HepG2 (cell line): ENCODE results near the gene TMX2. TPM values are rescaled to one million over a fixed set of nuclear protein-coding genes. Genes with fewer than 3 reads are reported as not detected.

Source experiments
- FOXA3 ChIP-seq: IDR thresholded peaks from 2 replicates; pipeline ENCODE4 v1.6.1; 2016; ENCODE audit warnings: missing genetic modification reagents, missing compliant biosample characterization
- FOXM1 ChIP-seq: sonication (generic); formaldehyde crosslinking; IDR thresholded peaks from 2 replicates; pipeline ENCODE4 v1.5.0; 2020; ENCODE audit warnings: missing genetic modification reagents
- FOXP1 ChIP-seq, 2 experiments: fragments of 450-650 bp in 1 of 2; IDR thresholded peaks; 2 replicates each; pipeline ENCODE4 v1.6.1; 2017 to 2018; ENCODE audit warnings: antibody characterized with exemption in 1 of 2
- GATAD1 ChIP-seq: IDR thresholded peaks from 2 replicates; pipeline ENCODE4 v1.6.1; 2016; ENCODE audit warnings: missing genetic modification reagents, missing compliant biosample characterization
- MIXL1 ChIP-seq: IDR thresholded peaks from 2 replicates; pipeline ENCODE4 v1.6.1; 2016
- MYC ChIP-seq: sonication (generic); formaldehyde crosslinking; IDR thresholded peaks from 2 replicates; pipeline ENCODE4 v1.9.0; 2021; ENCODE audit warnings: missing genetic modification reagents, borderline replicate concordance
- NPAS2 ChIP-seq: sonication (generic); formaldehyde crosslinking; IDR thresholded peaks from 2 replicates; pipeline ENCODE4 v1.8.0; 2022; ENCODE audit warnings: mild to moderate bottlenecking, missing genetic modification reagents, borderline replicate concordance
- NR2F6 ChIP-seq, 2 experiments: IDR thresholded peaks; 2 replicates each; pipeline ENCODE4 v1.6.1; 2016; ENCODE audit warnings: antibody characterized with exemption in 1 of 2, mild to moderate bottlenecking in 1 of 2
- SOX13 ChIP-seq, 3 experiments: fragments of 450-650 bp in 1 of 3; sonication (generic) in 1 of 3; formaldehyde crosslinking in 1 of 3; IDR thresholded peaks in 2 of 3; conservative IDR thresholded peaks in 1 of 3; 2 replicates each; pipeline versions ENCODE4 v1.5.0 to v1.6.1; 2016 to 2020; ENCODE audit warnings: antibody characterized with exemption in 1 of 3, mild to moderate bottlenecking in 1 of 3, missing compliant biosample characterization in 1 of 3, missing genetic modification reagents in 1 of 3, moderate library complexity in 1 of 3
- TCF7 ChIP-seq: sonication (generic); IDR thresholded peaks from 2 replicates; pipeline ENCODE4 v1.6.1; 2016; ENCODE audit warnings: antibody characterized with exemption, low read depth
- ZMYM3 ChIP-seq: sonication (generic); formaldehyde crosslinking; IDR thresholded peaks from 2 replicates; pipeline ENCODE4 v1.5.1; 2020; ENCODE audit warnings: mild to moderate bottlenecking, missing genetic modification reagents
- ZNF549 ChIP-seq: sonication (generic); formaldehyde crosslinking; IDR thresholded peaks from 2 replicates; pipeline ENCODE4 v1.5.0; 2020; ENCODE audit warnings: missing genetic modification reagents
- ZNF577 ChIP-seq: sonication (generic); formaldehyde crosslinking; IDR thresholded peaks from 2 replicates; pipeline ENCODE4 v1.4.0; 2020; ENCODE audit warnings: mild to moderate bottlenecking, low read depth, missing genetic modification reagents, borderline replicate concordance
- ZNF619 ChIP-seq: sonication (generic); formaldehyde crosslinking; IDR thresholded peaks from 2 replicates; pipeline ENCODE4 v1.4.0; 2020; ENCODE audit warnings: mild to moderate bottlenecking, missing genetic modification reagents
- ZNF781 ChIP-seq: sonication (generic); formaldehyde crosslinking; IDR thresholded peaks from 2 replicates; pipeline ENCODE4 v1.5.1; 2020; ENCODE audit warnings: borderline replicate concordance, mild to moderate bottlenecking, missing genetic modification reagents; ENCODE audit errors: not compliant biosample characterization
- polyA plus RNA-seq, 8 experiments: library from polyadenylated mRNA; depleted of rRNA in 3 of 8; stranded (reverse) in 7 of 8; unstranded in 1 of 8; fragments of >200 nt; fragmentation: Illumina TruSeq in 4 of 8; extraction: Trizol in 4 of 8; gene quantifications; 2 replicates each; pipeline versions ENCODE4 v1.2.1 to v1.2.3, GENCODE V29; 2011 to 2016; ENCODE audit warnings: low read depth in 4 of 8, missing spikeins in 1 of 8, mixed read lengths in 1 of 8; ENCODE audit not compliant: insufficient read depth in 1 of 8
- total RNA-seq, 5 experiments: library from RNA; depleted of rRNA; stranded (reverse); fragments of >200 nt; fragmentation: Illumina TruSeq; extraction: Trizol; gene quantifications; 2 replicates each; pipeline ENCODE4 v1.2.3, GENCODE V29; 2016; ENCODE audit warnings: low read depth in 1 of 5
- TF ChIP-seq, protein P1 (sequence below): sonication (generic); formaldehyde crosslinking; conservative IDR thresholded peaks from 2 replicates; pipeline ENCODE4 v1.4.0; 2020; ENCODE audit warnings: mild to moderate bottlenecking, missing genetic modification reagents, moderate library complexity
- TF ChIP-seq, protein P2 (sequence below), 2 experiments: fragments of 450-650 bp in 1 of 2; sonication (generic) in 1 of 2; formaldehyde crosslinking; IDR thresholded peaks; 2 replicates each; pipeline versions ENCODE4 v1.5.0 to v1.8.0; 2020 to 2022; ENCODE audit warnings: mild to moderate bottlenecking in 1 of 2, missing genetic modification reagents in 1 of 2
- TF ChIP-seq, protein P3 (sequence below): sonication (generic); formaldehyde crosslinking; IDR thresholded peaks from 2 replicates; pipeline ENCODE4 v1.8.0; 2023; ENCODE audit warnings: mild to moderate bottlenecking, missing genetic modification reagents
- TF ChIP-seq, protein P4 (sequence below): sonication (generic); formaldehyde crosslinking; IDR thresholded peaks from 2 replicates; pipeline ENCODE4 v1.5.0; 2020; ENCODE audit warnings: mild to moderate bottlenecking, missing genetic modification reagents, borderline replicate concordance
- TF ChIP-seq, protein P5 (sequence below): sonication (generic); formaldehyde crosslinking; IDR thresholded peaks from 2 replicates; pipeline ENCODE4 v1.4.0; 2020; ENCODE audit warnings: missing genetic modification reagents

TMX2 gene
- total and polyA plus RNA-seq, 2 of the 13 experiments (the other 11 are each of a cell fraction or from before 2014, with no cell fraction given) = 84.5 to 129 TPM

DNA sequence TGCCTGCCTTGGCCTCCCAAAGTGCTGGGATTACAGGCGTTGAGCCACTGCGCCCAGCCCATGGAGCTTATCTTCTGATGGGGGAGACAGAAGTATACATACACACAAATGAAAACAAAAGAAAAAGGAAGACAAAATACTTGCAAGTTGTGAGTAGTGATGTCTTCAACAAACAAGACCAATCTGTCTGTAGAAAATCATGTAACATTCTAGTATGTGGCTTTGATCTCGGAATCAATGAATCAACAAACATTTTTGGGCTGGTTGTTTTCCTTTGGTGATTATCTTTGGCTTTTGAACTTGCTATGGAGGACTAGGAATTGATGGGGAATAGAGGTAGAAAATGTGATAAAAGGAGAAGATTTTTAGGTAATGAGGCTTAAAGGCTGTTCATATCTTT lies 45.8 kb downstream of the TMX2 start (continued):
- TF ChIP-seq, protein P1, sequence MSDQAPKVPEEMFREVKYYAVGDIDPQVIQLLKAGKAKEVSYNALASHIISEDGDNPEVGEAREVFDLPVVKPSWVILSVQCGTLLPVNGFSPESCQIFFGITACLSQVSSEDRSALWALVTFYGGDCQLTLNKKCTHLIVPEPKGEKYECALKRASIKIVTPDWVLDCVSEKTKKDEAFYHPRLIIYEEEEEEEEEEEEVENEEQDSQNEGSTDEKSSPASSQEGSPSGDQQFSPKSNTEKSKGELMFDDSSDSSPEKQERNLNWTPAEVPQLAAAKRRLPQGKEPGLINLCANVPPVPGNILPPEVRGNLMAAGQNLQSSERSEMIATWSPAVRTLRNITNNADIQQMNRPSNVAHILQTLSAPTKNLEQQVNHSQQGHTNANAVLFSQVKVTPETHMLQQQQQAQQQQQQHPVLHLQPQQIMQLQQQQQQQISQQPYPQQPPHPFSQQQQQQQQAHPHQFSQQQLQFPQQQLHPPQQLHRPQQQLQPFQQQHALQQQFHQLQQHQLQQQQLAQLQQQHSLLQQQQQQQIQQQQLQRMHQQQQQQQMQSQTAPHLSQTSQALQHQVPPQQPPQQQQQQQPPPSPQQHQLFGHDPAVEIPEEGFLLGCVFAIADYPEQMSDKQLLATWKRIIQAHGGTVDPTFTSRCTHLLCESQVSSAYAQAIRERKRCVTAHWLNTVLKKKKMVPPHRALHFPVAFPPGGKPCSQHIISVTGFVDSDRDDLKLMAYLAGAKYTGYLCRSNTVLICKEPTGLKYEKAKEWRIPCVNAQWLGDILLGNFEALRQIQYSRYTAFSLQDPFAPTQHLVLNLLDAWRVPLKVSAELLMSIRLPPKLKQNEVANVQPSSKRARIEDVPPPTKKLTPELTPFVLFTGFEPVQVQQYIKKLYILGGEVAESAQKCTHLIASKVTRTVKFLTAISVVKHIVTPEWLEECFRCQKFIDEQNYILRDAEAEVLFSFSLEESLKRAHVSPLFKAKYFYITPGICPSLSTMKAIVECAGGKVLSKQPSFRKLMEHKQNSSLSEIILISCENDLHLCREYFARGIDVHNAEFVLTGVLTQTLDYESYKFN (CRISPR knock-in tag) = peak; percentile 66; the same call in 1 of the 2 replicates
- TF ChIP-seq MYC (no peak), GATAD1 (no peak), NR2F6 (IDR thresholded peaks at IDR 0.05) (peak; percentile 31; the same call in 1 of the 2 replicates), NR2F6 (CRISPR knock-in tag; IDR thresholded peaks at IDR 0.05) (no peak), SOX13 (IDR thresholded peaks at IDR 0.05) (no peak), SOX13 (CRISPR knock-in tag; conservative IDR thresholded peaks at IDR 0.05 in 1 of 2, IDR thresholded peaks at IDR 0.05 in 1 of 2) (peak in 1 of 2 experiments; percentile 82; a peak in 2 of 4 replicates), NPAS2 (CRISPR knock-in tag) (no peak), ZNF577 (CRISPR knock-in tag) (no peak), FOXM1 (CRISPR knock-in tag) (no peak), ZNF619 (no peak), FOXP1 (IDR thresholded peaks at IDR 0.05) (no peak), FOXP1 (CRISPR knock-in tag; IDR thresholded peaks at IDR 0.05) (peak; percentile 70), FOXA3 (CRISPR knock-in tag) (peak; percentile 42; the same call in 1 of the 2 replicates), ZNF549 (CRISPR knock-in tag) (no peak), TCF7 (peak; percentile 76), ZNF781 (CRISPR knock-in tag) (no peak), ZMYM3 (CRISPR knock-in tag) (peak; percentile 65; the same call in 1 of the 2 replicates), MIXL1 (CRISPR knock-in tag) (0 out of 2 replicates have a peak, but pooled peaks have one; percentile 40)
- TF ChIP-seq, protein P2, sequence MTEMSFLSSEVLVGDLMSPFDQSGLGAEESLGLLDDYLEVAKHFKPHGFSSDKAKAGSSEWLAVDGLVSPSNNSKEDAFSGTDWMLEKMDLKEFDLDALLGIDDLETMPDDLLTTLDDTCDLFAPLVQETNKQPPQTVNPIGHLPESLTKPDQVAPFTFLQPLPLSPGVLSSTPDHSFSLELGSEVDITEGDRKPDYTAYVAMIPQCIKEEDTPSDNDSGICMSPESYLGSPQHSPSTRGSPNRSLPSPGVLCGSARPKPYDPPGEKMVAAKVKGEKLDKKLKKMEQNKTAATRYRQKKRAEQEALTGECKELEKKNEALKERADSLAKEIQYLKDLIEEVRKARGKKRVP (CRISPR knock-in tag; IDR thresholded peaks at IDR 0.05) = no peak
- TF ChIP-seq, protein P3, sequence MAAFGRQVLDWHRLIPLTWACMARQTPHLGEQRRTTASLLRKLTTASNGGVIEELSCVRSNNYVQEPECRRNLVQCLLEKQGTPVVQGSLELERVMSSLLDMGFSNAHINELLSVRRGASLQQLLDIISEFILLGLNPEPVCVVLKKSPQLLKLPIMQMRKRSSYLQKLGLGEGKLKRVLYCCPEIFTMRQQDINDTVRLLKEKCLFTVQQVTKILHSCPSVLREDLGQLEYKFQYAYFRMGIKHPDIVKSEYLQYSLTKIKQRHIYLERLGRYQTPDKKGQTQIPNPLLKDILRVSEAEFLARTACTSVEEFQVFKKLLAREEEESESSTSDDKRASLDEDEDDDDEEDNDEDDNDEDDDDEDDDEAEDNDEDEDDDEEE (CRISPR knock-in tag) = no peak
- TF ChIP-seq, protein P4, sequence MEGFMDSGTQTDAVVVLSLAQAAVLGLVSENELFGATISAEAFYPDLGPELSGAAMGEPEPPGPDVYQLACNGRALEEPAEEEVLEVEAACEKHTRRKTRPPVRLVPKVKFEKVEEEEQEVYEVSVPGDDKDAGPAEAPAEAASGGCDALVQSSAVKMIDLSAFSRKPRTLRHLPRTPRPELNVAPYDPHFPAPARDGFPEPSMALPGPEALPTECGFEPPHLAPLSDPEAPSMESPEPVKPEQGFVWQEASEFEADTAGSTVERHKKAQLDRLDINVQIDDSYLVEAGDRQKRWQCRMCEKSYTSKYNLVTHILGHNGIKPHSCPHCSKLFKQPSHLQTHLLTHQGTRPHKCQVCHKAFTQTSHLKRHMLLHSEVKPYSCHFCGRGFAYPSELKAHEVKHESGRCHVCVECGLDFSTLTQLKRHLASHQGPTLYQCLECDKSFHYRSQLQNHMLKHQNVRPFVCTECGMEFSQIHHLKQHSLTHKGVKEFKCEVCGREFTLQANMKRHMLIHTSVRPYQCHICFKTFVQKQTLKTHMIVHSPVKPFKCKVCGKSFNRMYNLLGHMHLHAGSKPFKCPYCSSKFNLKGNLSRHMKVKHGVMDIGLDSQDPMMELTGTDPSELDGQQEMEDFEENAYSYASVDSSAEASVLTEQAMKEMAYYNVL (CRISPR knock-in tag) = peak; percentile 39; the same call in 1 of the 2 replicates
- TF ChIP-seq, protein P5, sequence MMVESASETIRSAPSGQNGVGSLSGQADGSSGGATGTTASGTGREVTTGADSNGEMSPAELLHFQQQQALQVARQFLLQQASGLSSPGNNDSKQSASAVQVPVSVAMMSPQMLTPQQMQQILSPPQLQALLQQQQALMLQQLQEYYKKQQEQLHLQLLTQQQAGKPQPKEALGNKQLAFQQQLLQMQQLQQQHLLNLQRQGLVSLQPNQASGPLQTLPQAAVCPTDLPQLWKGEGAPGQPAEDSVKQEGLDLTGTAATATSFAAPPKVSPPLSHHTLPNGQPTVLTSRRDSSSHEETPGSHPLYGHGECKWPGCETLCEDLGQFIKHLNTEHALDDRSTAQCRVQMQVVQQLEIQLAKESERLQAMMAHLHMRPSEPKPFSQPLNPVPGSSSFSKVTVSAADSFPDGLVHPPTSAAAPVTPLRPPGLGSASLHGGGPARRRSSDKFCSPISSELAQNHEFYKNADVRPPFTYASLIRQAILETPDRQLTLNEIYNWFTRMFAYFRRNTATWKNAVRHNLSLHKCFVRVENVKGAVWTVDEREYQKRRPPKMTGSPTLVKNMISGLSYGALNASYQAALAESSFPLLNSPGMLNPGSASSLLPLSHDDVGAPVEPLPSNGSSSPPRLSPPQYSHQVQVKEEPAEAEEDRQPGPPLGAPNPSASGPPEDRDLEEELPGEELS = peak; percentile 76
